K562 (cell line): ENCODE data around the gene VRK2. TPM values are rescaled to one million over a fixed set of nuclear protein-coding genes. Genes with fewer than 3 reads are reported as not detected.

Experiments used
- BCL6 ChIP-seq: fragments of 250-450 bp; sonication (Bioruptor Pico); IDR thresholded peaks from 2 replicates; pipeline ENCODE4 v1.4.0; 2020
- CAMTA2 ChIP-seq: fragments of 250-450 bp; sonication (Bioruptor Pico); conservative IDR thresholded peaks from 2 replicates; pipeline ENCODE4 v1.5.1; 2022
- CEBPG ChIP-seq, 3 experiments: fragments of 200-800 bp in 1 of 3; sonication (Bioruptor generic) in 1 of 3; sonication (generic) in 1 of 3; formaldehyde crosslinking in 1 of 3; IDR thresholded peaks in 2 of 3; conservative IDR thresholded peaks in 1 of 3; 2 replicates each; pipeline versions ENCODE4 v1.6.1 to v1.8.0; 2016 to 2022; ENCODE audit warnings: missing compliant biosample characterization in 2 of 3, missing genetic modification characterization in 2 of 3, mild to moderate bottlenecking in 1 of 3, missing genetic modification reagents in 1 of 3
- ERF ChIP-seq: fragments of 450-650 bp; formaldehyde crosslinking; IDR thresholded peaks from 2 replicates; pipeline ENCODE4 v1.4.0; 2020; ENCODE audit warnings: mild to moderate bottlenecking, mixed read lengths
- KLF10 ChIP-seq: fragments of 250-450 bp; sonication (Bioruptor Pico); IDR thresholded peaks from 2 replicates; pipeline ENCODE4 v1.6.1; 2021; ENCODE audit warnings: matching md5 sums
- NR2C1 ChIP-seq, 2 experiments: fragments of 450-650 bp; IDR thresholded peaks; 2 replicates each; pipeline ENCODE4 v1.6.1; 2017; ENCODE audit warnings: mild to moderate bottlenecking in 2 of 2, antibody characterized with exemption in 1 of 2, inconsistent platforms in 1 of 2, missing compliant biosample characterization in 1 of 2, missing genetic modification characterization in 1 of 2
- PHF21A ChIP-seq: fragments of 450-650 bp; IDR thresholded peaks from 2 replicates; pipeline ENCODE4 v1.6.1; 2017; ENCODE audit warnings: low read depth, borderline replicate concordance
- PTRF ChIP-seq: fragments of 450-650 bp; IDR thresholded peaks from 2 replicates; pipeline ENCODE4 v1.6.1; 2016; ENCODE audit warnings: mild to moderate bottlenecking, missing genetic modification characterization, missing compliant biosample characterization
- SNIP1 ChIP-seq: fragments of 450-650 bp; IDR thresholded peaks from 2 replicates; pipeline ENCODE4 v1.7.1; 2017; ENCODE audit warnings: low read depth, mild to moderate bottlenecking
- TARDBP ChIP-seq: fragments of 450-650 bp; IDR thresholded peaks from 2 replicates; pipeline ENCODE4 v1.6.1; 2016
- ZNF146 ChIP-seq: IDR thresholded peaks from one replicate; pipeline ENCODE4 v1.6.1; 2018; ENCODE audit warnings: missing compliant biosample characterization; ENCODE audit not compliant: unreplicated experiment
- ZNF347 ChIP-seq: fragments of 450-650 bp; formaldehyde crosslinking; IDR thresholded peaks from 2 replicates; pipeline ENCODE4 v1.4.0; 2020; ENCODE audit warnings: low read depth, mild to moderate bottlenecking, moderate library complexity
- polyA plus RNA-seq, 8 experiments: library from polyadenylated mRNA; depleted of rRNA in 4 of 8; stranded (reverse) in 5 of 8; unstranded in 3 of 8; fragments of >200 nt; fragmentation: Nextera tagmentation in 2 of 8; fragmentation: Illumina TruSeq in 1 of 8; extraction: Ambion mirVana in 2 of 8; extraction: Trizol in 1 of 8; gene quantifications; 2 replicates each; pipeline versions ENCODE4 v1.2.1 to v1.2.3, GENCODE V29; 2011 to 2014; ENCODE audit warnings: inconsistent platforms in 1 of 8, missing spikeins in 1 of 8
- total RNA-seq, 7 experiments: library from RNA; depleted of rRNA in 6 of 7; stranded (reverse); fragments of >200 nt in 6 of 7; fragmentation: Illumina TruSeq in 2 of 7; extraction: Trizol in 2 of 7; gene quantifications; 2 replicates each; pipeline versions ENCODE4 v1.2.1 to v1.2.3, GENCODE V29; 2011 to 2021; ENCODE audit warnings: low replicate concordance in 1 of 7
- TF ChIP-seq, protein P1 (sequence below): fragments of 450-650 bp; IDR thresholded peaks from 2 replicates; pipeline ENCODE4 v1.6.1; 2016; ENCODE audit warnings: low read depth
- TF ChIP-seq, protein P2 (sequence below): fragments of 450-650 bp; IDR thresholded peaks from 2 replicates; pipeline ENCODE4 v1.6.1; 2018; ENCODE audit warnings: mild to moderate bottlenecking, low read depth; ENCODE audit not compliant: partially characterized antibody
- TF ChIP-seq, protein P3 (sequence below), 2 experiments: IDR thresholded peaks; 2 replicates each; pipeline ENCODE4 v1.6.1; 2012; ENCODE audit warnings: improper control_type of control experiment in 2 of 2, low read depth in 2 of 2, low read length in 2 of 2, borderline replicate concordance in 1 of 2

Gene VRK2
- total and polyA plus RNA-seq, 9 of the 15 experiments (the other 6 are each of a cell fraction or from before 2014, with no cell fraction given): 22.6 to 49.2 (median 36.2) TPM

DNA sequence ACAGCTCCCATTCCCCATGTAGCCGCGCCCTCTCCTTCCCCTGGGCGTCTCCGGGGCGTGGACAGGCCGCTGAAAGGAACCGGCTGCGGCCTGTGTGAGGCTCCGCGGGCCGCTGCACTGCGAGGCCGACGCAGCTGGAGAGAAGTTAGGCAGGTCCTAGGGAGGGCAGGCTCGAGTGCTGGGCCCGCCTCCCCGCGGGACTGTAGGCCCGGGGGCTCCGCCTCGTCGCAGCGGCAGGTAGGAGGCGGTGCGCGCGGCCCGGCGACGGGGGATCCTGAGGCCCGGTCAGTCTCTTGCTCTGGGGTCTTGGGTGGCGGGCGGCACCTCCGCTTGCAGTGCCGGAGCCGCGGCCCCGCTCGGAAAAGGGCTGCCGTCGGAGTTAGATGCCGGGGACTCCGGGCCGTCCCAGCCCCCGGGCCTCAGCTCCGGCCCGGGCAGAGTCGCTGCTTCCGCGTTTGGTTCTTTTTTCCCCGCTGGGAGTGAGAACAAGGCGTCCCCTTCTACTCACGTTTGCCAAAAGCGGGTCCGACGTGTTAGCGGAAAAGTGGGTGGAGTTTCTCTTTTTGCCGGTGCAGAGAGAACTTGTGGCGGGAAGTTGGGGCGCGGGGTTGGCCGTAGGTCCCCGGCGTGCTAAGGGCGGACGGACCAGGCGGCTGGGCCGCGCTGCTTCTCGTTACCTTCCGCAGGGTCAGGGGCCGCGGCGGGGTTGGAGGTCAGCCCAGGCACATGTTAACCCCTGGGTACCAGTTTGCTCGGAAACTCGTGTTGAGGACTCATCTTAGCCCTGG, at the start of gene VRK2 (continued):
- TF ChIP-seq, protein P1, sequence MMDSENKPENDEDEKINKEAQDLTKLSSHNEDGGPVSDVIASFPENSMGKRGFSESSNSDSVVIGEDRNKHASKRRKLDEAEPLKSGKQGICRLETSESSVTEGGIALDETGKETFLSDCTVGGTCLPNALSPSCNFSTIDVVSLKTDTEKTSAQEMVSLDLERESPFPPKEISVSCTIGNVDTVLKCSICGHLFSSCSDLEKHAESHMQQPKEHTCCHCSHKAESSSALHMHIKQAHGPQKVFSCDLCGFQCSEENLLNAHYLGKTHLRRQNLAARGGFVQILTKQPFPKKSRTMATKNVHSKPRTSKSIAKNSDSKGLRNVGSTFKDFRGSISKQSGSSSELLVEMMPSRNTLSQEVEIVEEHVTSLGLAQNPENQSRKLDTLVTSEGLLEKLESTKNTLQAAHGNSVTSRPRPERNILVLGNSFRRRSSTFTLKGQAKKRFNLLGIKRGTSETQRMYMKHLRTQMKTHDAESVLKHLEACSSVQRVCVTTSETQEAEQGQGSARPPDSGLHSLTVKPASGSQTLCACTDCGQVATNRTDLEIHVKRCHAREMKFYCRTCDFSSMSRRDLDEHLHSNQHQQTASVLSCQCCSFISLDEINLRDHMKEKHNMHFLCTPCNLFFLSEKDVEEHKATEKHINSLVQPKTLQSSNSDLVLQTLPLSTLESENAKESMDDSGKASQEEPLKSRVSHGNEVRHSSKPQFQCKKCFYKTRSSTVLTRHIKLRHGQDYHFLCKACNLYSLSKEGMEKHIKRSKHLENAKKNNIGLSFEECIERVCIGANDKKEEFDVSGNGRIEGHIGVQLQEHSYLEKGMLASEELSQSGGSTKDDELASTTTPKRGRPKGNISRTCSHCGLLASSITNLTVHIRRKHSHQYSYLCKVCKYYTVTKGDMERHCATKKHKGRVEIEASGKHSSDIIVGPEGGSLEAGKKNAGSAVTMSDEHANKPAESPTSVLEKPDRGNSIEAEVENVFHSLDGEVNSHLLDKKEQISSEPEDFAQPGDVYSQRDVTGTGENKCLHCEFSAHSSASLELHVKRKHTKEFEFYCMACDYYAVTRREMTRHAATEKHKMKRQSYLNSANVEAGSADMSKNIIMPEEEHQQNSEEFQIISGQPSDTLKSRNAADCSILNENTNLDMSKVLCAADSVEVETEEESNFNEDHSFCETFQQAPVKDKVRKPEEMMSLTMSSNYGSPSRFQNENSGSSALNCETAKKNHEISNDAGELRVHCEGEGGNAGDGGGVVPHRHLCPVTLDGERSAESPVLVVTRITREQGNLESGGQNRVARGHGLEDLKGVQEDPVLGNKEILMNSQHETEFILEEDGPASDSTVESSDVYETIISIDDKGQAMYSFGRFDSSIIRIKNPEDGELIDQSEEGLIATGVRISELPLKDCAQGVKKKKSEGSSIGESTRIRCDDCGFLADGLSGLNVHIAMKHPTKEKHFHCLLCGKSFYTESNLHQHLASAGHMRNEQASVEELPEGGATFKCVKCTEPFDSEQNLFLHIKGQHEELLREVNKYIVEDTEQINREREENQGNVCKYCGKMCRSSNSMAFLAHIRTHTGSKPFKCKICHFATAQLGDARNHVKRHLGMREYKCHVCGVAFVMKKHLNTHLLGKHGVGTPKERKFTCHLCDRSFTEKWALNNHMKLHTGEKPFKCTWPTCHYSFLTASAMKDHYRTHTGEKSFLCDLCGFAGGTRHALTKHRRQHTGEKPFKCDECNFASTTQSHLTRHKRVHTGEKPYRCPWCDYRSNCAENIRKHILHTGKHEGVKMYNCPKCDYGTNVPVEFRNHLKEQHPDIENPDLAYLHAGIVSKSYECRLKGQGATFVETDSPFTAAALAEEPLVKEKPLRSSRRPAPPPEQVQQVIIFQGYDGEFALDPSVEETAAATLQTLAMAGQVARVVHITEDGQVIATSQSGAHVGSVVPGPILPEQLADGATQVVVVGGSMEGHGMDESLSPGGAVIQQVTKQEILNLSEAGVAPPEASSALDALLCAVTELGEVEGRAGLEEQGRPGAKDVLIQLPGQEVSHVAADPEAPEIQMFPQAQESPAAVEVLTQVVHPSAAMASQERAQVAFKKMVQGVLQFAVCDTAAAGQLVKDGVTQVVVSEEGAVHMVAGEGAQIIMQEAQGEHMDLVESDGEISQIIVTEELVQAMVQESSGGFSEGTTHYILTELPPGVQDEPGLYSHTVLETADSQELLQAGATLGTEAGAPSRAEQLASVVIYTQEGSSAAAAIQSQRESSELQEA: peak; percentile 49
- TF ChIP-seq ERF (CRISPR knock-in tag): 0 out of 2 replicates have a peak, but pooled peaks have one; percentile 29
- no peak for TF ChIP-seq KLF10 (CRISPR knock-in tag)
- TF ChIP-seq, protein P2, sequence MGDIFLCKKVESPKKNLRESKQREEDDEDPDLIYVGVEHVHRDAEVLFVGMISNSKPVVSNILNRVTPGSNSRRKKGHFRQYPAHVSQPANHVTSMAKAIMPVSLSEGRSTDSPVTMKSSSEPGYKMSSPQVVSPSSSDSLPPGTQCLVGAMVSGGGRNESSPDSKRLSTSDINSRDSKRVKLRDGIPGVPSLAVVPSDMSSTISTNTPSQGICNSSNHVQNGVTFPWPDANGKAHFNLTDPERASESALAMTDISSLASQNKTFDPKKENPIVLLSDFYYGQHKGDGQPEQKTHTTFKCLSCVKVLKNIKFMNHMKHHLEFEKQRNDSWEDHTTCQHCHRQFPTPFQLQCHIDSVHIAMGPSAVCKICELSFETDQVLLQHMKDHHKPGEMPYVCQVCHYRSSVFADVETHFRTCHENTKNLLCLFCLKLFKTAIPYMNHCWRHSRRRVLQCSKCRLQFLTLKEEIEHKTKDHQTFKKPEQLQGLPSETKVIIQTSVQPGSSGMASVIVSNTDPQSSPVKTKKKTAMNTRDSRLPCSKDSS: no peak
- TF ChIP-seq SNIP1: no peak
- peak; percentile 21 for TF ChIP-seq ZNF146 (CRISPR knock-in tag)
- no peak for TF ChIP-seq PHF21A
- peak; percentile 97 for TF ChIP-seq NR2C1 (IDR thresholded peaks at IDR 0.05)
- TF ChIP-seq NR2C1 (tag; IDR thresholded peaks at IDR 0.05): peak; percentile 98
- TF ChIP-seq TARDBP: no peak
- no peak for TF ChIP-seq BCL6 (CRISPR knock-in tag)
- no peak for TF ChIP-seq PTRF (tag)
- no peak for TF ChIP-seq ZNF347 (CRISPR knock-in tag)
- TF ChIP-seq, protein P3, sequence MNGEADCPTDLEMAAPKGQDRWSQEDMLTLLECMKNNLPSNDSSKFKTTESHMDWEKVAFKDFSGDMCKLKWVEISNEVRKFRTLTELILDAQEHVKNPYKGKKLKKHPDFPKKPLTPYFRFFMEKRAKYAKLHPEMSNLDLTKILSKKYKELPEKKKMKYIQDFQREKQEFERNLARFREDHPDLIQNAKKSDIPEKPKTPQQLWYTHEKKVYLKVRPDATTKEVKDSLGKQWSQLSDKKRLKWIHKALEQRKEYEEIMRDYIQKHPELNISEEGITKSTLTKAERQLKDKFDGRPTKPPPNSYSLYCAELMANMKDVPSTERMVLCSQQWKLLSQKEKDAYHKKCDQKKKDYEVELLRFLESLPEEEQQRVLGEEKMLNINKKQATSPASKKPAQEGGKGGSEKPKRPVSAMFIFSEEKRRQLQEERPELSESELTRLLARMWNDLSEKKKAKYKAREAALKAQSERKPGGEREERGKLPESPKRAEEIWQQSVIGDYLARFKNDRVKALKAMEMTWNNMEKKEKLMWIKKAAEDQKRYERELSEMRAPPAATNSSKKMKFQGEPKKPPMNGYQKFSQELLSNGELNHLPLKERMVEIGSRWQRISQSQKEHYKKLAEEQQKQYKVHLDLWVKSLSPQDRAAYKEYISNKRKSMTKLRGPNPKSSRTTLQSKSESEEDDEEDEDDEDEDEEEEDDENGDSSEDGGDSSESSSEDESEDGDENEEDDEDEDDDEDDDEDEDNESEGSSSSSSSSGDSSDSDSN (IDR thresholded peaks at IDR 0.05; ENCODE audit: borderline replicate concordance in 1 of 2, low read depth in 2 of 2, low read length in 2 of 2): peak; percentile 99 to 100
- no peak for TF ChIP-seq CAMTA2 (CRISPR knock-in tag)
- TF ChIP-seq CEBPG (CRISPR knock-in tag; IDR thresholded peaks at IDR 0.05): no peak
- no peak for TF ChIP-seq CEBPG (tag; conservative IDR thresholded peaks at IDR 0.05 in 1 of 2, IDR thresholded peaks at IDR 0.05 in 1 of 2)
